HFFc6 (cell line): Measurements from ENCODE around the gene RRAD. TPM values are rescaled to one million over a fixed set of nuclear protein-coding genes. Genes with fewer than 3 reads are reported as not detected.

Experiments
- DNase-seq: peaks from one replicate; pipeline ENCODE4 v3.0.0-alpha.2; 2018
- H3K27ac Mint-ChIP-seq: 2 replicates; pipeline ENCODE4 v1.8.0; 2020; ENCODE audit warnings: mild to moderate bottlenecking, mixed read lengths
- H3K27me3 Mint-ChIP-seq: 2 replicates; pipeline ENCODE4 v1.8.0; 2021; ENCODE audit warnings: mild to moderate bottlenecking, moderate library complexity, mixed read lengths; ENCODE audit not compliant: insufficient read depth
- H3K36me3 Mint-ChIP-seq: 2 replicates; pipeline ENCODE4 v1.8.0; 2021; ENCODE audit warnings: low read depth, mixed read lengths
- H3K4me1 Mint-ChIP-seq: 2 replicates; pipeline ENCODE4 v1.8.0; 2020; ENCODE audit warnings: low read depth, mixed read lengths
- H3K4me3 Mint-ChIP-seq: 2 replicates; pipeline ENCODE4 v1.8.0; 2020; ENCODE audit warnings: mild to moderate bottlenecking, moderate library complexity, mixed read lengths
- H3K9me3 Mint-ChIP-seq: 2 replicates; pipeline ENCODE4 v1.8.0; 2020; ENCODE audit warnings: mild to moderate bottlenecking, mixed read lengths
- CTCF ChIP-seq: fragments of 200-600 bp; sonication (generic); IDR thresholded peaks from 2 replicates; pipeline ENCODE4 v1.5.0; 2021; ENCODE audit warnings: antibody characterized with exemption, mild to moderate bottlenecking
- total RNA-seq, 6 experiments: library from RNA; stranded (reverse); fragmentation: NEBNext Ultra II Directional; extraction: Animal tissue kit (Norgen Biotek cat#: 25700); gene quantifications; 2 replicates in 1 of 6; 3 replicates in 5 of 6; pipeline ENCODE4 v1.2.3, GENCODE V29; 2021

Gene RRAD
- total RNA-seq, 6 experiments from 2014 or later = 0.52 to 2.0 (median 1.5) TPM

GRCh38 chr16:66902648-66903543 lies 22.4 kb downstream of the RRAD start:
- no peak for TF ChIP-seq CTCF
- Mint-ChIP-seq H3K27ac (no peak overlapping the region), H3K4me1 (peaks cover 42% of the 10 kb centered on the region), H3K27me3 (peaks cover 14% of the 10 kb centered on the region), H3K36me3 (no peaks in the 10 kb centered on the region), H3K4me3 (no peak overlapping the region), H3K9me3 (no peaks in the 10 kb centered on the region)
- DNase-seq = no peak

- no peak overlapping the region for H3K4me3 Mint-ChIP-seq
- H3K36me3 Mint-ChIP-seq = no peaks in the 10 kb centered on the region
These were observed 23.7 kb downstream of the RRAD start for GRCh38 chr16:66901626-66902025.

GRCh38 chr16:66900721-66901441 lies 24.5 kb downstream of the RRAD start:
- no peaks in the 10 kb centered on the region for H3K9me3 Mint-ChIP-seq
- peak overlapping the region; percentile 40; the same call in 1 of the 2 replicates for H3K27ac Mint-ChIP-seq
- no peaks in the 10 kb centered on the region for H3K36me3 Mint-ChIP-seq
- no peak for TF ChIP-seq CTCF
- H3K4me3 Mint-ChIP-seq = peak overlapping the region; percentile 13; the same call in 1 of the 2 replicates
- DNase-seq = no peak
- peaks cover 5% of the 10 kb centered on the region for H3K27me3 Mint-ChIP-seq
- H3K4me1 Mint-ChIP-seq = peaks cover 54% of the 10 kb centered on the region

More at GRCh38 chr16:66901626-66902025, 23.7 kb downstream of the RRAD start:
- no peak for DNase-seq
- no peak for TF ChIP-seq CTCF
- Mint-ChIP-seq H3K9me3 (no peaks in the 10 kb centered on the region), H3K27ac (no peak overlapping the region), H3K4me1 (peaks cover 46% of the 10 kb centered on the region), H3K27me3 (peaks cover 9% of the 10 kb centered on the region)

DNA sequence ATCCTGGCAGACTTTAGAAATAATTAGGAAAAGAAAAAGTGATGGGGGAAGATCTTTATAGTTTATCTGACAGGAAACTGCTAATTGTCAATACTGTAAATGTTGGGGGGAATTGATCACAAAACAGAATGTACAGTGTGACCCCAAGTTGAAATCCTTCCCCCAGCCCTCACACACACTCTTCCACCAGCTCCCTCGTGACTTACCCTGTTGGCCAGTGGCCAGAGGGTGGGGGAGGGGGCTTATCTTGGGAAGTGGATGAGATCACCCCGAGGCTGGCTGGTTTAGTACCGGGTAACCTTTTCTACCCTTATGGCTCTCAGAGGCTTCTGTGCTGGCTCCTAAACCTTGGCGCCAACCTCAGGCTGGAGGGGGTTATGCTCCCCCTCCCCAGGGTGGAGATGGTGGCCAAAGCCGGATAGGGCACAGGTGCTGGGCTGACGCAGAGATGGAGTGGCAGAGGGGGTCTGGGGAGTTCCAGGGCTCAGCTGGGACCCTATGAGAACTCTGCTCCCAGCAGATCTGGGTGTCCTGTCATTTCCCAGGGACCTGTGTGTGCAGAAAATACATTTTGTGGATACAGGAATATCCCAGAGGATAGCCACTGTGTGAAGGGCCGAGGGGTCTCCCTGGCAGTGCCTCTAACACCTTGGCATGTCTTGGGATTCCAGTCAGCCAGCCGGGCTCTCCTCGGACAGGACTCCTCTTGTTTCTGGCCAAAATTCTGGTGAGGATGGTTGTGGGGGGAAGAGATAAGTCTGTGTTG lies 25.2 kb downstream of the RRAD start:
- Mint-ChIP-seq H3K9me3 (no peaks in the 10 kb centered on the region), H3K4me3 (peak overlapping the region; percentile 40), H3K36me3 (no peaks in the 10 kb centered on the region), H3K27me3 (peaks cover 4% of the 10 kb centered on the region), H3K27ac (peak overlapping the region; percentile 72), H3K4me1 (peaks cover 56% of the 10 kb centered on the region)
- peak; percentile 60 for DNase-seq
- no peak for TF ChIP-seq CTCF

DNA sequence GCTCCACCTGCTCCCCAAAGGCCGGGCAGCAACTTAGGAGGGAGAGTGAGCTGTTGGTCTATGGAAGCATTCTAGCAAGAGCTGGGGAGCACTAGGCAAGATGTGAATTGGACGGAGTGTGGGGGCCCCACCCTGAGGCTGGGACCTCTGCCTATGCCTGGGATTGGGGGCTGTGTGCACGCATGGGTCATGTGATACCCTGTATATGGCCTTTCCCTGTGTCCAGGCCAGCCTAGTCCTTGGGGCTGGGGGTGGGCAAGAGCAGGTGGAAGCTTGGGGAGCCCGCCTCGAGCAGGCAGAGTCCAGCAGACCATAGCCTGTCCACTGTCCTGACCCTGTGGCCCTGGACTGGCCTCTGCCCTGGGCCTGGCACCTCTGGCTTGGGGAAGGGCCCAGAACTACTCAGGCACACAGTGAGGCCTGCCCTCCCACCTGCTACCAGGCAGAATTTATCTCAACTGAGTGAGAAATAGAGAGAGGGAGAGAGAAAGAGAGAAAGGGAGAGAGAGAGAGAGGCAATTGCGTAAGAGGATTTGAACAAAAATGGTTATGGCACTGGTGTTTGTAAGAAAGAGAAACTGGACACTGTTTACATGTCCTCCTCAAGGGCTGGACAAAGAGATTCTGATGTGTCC lies 25.9 kb downstream of the RRAD start:
- no peak for TF ChIP-seq CTCF
- DNase-seq = peak; percentile 53
- H3K4me3 Mint-ChIP-seq = peak overlapping the region; percentile 40
- peaks cover 56% of the 10 kb centered on the region for H3K4me1 Mint-ChIP-seq
- H3K9me3 Mint-ChIP-seq = no peaks in the 10 kb centered on the region
- H3K36me3 Mint-ChIP-seq = no peaks in the 10 kb centered on the region
- peaks cover 4% of the 10 kb centered on the region for H3K27me3 Mint-ChIP-seq
- peak overlapping the region; percentile 72 for H3K27ac Mint-ChIP-seq
